ENCODE results near the gene TFF3.

Gene TFF3

DNA sequence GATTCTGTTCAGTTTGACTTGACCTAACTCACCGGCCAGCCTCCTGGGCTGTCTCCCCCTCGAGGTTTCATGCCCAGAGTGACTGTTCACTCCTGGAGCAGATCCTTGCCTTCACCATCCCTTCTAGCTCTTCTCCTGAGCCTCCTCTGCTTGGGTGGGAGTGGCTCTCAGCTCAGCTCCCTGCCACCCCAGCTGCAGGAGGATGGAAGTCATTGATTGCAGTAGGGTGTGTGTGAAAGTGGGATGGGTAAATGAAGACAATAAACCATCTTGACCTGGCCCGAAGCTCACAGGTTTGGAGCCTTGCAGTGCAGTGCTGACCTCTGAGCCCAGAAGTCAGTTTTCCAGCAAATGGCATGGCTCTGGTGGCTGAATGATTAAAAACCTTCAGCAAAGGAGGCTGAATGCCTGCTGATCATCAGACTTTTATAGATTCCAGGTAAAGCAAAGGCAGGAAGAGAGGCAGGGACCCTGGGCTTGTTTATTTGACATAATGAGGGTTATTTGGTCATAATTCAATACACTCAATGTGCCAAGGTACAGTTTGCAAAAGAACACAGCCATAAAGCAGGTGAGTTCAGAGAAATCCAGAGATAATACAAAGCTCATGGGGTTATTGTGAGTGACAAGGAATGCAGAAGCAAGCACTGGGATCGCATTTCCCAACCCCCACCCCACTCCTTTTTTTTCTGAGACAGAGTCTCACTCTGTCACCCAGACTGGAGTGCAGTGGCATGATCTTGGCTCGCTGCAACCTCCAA, 17.5 kb upstream of the TFF3 start:
- H2BK15ac ChIP-seq (ENCODE audit: low read depth, poor library complexity, severe bottlenecking), result no peak overlapping the region
- 58% methylated on average over 5 of the region's 5 CpGs for WGBS
- no peak overlapping the region for H2BK12ac ChIP-seq (ENCODE audit: low read length in 2 of 2)
- H3K27me3 ChIP-seq (ENCODE audit: control insufficient read depth in 1 of 2, insufficient read depth in 1 of 2, low read length in 2 of 2), result peaks cover 6 to 80% of the 10 kb centered on the region in 2 experiments
- no peak overlapping the region for H3K4me3 ChIP-seq (ENCODE audit: insufficient read depth in 1 of 2, low read depth in 1 of 2, low read length in 2 of 2)
- no peak overlapping the region for H3K9ac ChIP-seq (ENCODE audit: low read length)
- no peak overlapping the region for H2BK5ac ChIP-seq (ENCODE audit: low read depth, low read length, poor library complexity, severe bottlenecking)
- no peak overlapping the region for H4K91ac ChIP-seq (ENCODE audit: low read length)
- H3K4me2 ChIP-seq (ENCODE audit: low read length, poor library complexity, severe bottlenecking), result no peak overlapping the region
- no peak overlapping the region for H4K8ac ChIP-seq (ENCODE audit: low read length)
- H3K18ac ChIP-seq (ENCODE audit: low read depth in 1 of 2, low read length in 2 of 2), result no peak overlapping the region
- H3K4ac ChIP-seq (ENCODE audit: low read depth in 1 of 2, low read length in 2 of 2), result no peak overlapping the region
- H3K36me3 ChIP-seq (ENCODE audit: control insufficient read depth in 1 of 2, insufficient read depth in 2 of 2, low read depth in 1 of 2, low read length in 2 of 2), result no peaks in the 10 kb centered on the region
- no peak overlapping the region for H3K23ac ChIP-seq (ENCODE audit: low read length in 2 of 2)
- no peaks in the 10 kb centered on the region for H3K79me1 ChIP-seq (replicated peaks; ENCODE audit: low read length, poor library complexity, severe bottlenecking)
- H3K14ac ChIP-seq (ENCODE audit: low read length in 2 of 2), result no peak overlapping the region
- H3K27ac ChIP-seq (ENCODE audit: low read length, poor library complexity, severe bottlenecking), result no peak overlapping the region
- no peak overlapping the region for H2AK5ac ChIP-seq (ENCODE audit: low read length, severe bottlenecking)
- peaks cover 3% of the 10 kb centered on the region for H3K4me1 ChIP-seq (ENCODE audit: control insufficient read depth, insufficient read depth, low read depth, low read length)
- H2AFZ ChIP-seq (ENCODE audit: low read depth, low read length), result no peak overlapping the region
- no peaks in the 10 kb centered on the region for H3K9me3 ChIP-seq (ENCODE audit: control insufficient read depth, low read length)
- DNase-seq, result no peak
- no peak overlapping the region for H2BK120ac ChIP-seq (ENCODE audit: low read depth, low read length)

DNA sequence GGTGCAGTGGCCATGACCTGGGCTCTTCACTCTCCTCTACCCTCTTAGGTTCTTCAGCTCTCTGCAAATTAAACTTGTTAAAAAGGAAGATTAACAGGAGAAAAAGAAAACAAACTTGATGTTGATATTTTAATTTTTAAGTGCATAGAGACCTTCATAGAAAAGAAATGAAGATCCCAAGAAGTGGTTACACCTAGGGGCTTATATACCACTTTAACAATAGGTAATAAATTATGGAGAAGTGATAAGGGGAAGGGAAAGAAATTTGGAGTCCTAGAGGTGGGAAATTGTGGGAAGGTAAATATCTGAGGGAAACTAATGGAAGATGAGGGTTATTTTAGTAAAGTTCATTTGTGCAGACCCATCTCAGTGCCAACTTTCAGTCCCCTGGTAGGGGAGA, 16.5 kb upstream of the TFF3 start:
- Histone ChIP-seq H3K14ac (ENCODE audit: low read length in 2 of 2) (no peak overlapping the region), H3K27ac (ENCODE audit: low read length, poor library complexity, severe bottlenecking) (no peak overlapping the region), H3K27me3 (ENCODE audit: control insufficient read depth in 1 of 2, insufficient read depth in 1 of 2, low read length in 2 of 2) (peaks cover 6 to 70% of the 10 kb centered on the region in 2 experiments), H3K4me2 (ENCODE audit: low read length, poor library complexity, severe bottlenecking) (no peak overlapping the region), H3K4ac (ENCODE audit: low read depth in 1 of 2, low read length in 2 of 2) (no peak overlapping the region), H3K9me3 (ENCODE audit: control insufficient read depth, low read length) (no peaks in the 10 kb centered on the region), H4K8ac (ENCODE audit: low read length) (no peak overlapping the region), H3K9ac (ENCODE audit: low read length) (no peak overlapping the region), H3K79me1 (replicated peaks; ENCODE audit: low read length, poor library complexity, severe bottlenecking) (no peaks in the 10 kb centered on the region), H3K36me3 (ENCODE audit: control insufficient read depth in 1 of 2, insufficient read depth in 2 of 2, low read depth in 1 of 2, low read length in 2 of 2) (no peaks in the 10 kb centered on the region), H3K4me1 (ENCODE audit: control insufficient read depth, insufficient read depth, low read depth, low read length) (peaks cover 2% of the 10 kb centered on the region), H2BK12ac (ENCODE audit: low read length in 2 of 2) (no peak overlapping the region), H2AFZ (ENCODE audit: low read depth, low read length) (no peak overlapping the region), H4K91ac (ENCODE audit: low read length) (no peak overlapping the region), H2AK5ac (ENCODE audit: low read length, severe bottlenecking) (no peak overlapping the region), H2BK120ac (ENCODE audit: low read depth, low read length) (no peak overlapping the region), H3K18ac (ENCODE audit: low read depth in 1 of 2, low read length in 2 of 2) (no peak overlapping the region), H3K4me3 (ENCODE audit: insufficient read depth in 1 of 2, low read depth in 1 of 2, low read length in 2 of 2) (no peak overlapping the region), H3K23ac (ENCODE audit: low read length in 2 of 2) (no peak overlapping the region), H2BK5ac (ENCODE audit: low read depth, low read length, poor library complexity, severe bottlenecking) (no peak overlapping the region), H2BK15ac (ENCODE audit: low read depth, poor library complexity, severe bottlenecking) (no peak overlapping the region)
- no peak for DNase-seq

- Histone ChIP-seq H3K9me3 (ENCODE audit: control insufficient read depth, low read length) (no peaks in the 10 kb centered on the region), H3K27me3 (ENCODE audit: control insufficient read depth in 1 of 2, insufficient read depth in 1 of 2, low read length in 2 of 2) (peaks cover 6 to 61% of the 10 kb centered on the region in 2 experiments), H3K4me2 (ENCODE audit: low read length, poor library complexity, severe bottlenecking) (no peak overlapping the region), H3K9ac (ENCODE audit: low read length) (no peak overlapping the region), H3K4me3 (ENCODE audit: insufficient read depth in 1 of 2, low read depth in 1 of 2, low read length in 2 of 2) (no peak overlapping the region), H4K91ac (ENCODE audit: low read length) (no peak overlapping the region), H3K36me3 (ENCODE audit: control insufficient read depth in 1 of 2, insufficient read depth in 2 of 2, low read depth in 1 of 2, low read length in 2 of 2) (no peaks in the 10 kb centered on the region), H3K4ac (ENCODE audit: low read depth in 1 of 2, low read length in 2 of 2) (no peak overlapping the region), H2BK120ac (ENCODE audit: low read depth, low read length) (no peak overlapping the region), H3K23ac (ENCODE audit: low read length in 2 of 2) (no peak overlapping the region), H2BK15ac (ENCODE audit: low read depth, poor library complexity, severe bottlenecking) (no peak overlapping the region), H3K14ac (ENCODE audit: low read length in 2 of 2) (no peak overlapping the region), H3K79me1 (replicated peaks; ENCODE audit: low read length, poor library complexity, severe bottlenecking) (no peaks in the 10 kb centered on the region), H4K8ac (ENCODE audit: low read length) (no peak overlapping the region), H3K18ac (ENCODE audit: low read depth in 1 of 2, low read length in 2 of 2) (no peak overlapping the region), H2BK5ac (ENCODE audit: low read depth, low read length, poor library complexity, severe bottlenecking) (no peak overlapping the region), H3K27ac (ENCODE audit: low read length, poor library complexity, severe bottlenecking) (no peak overlapping the region), H2AK5ac (ENCODE audit: low read length, severe bottlenecking) (no peak overlapping the region), H2BK12ac (ENCODE audit: low read length in 2 of 2) (no peak overlapping the region), H3K4me1 (ENCODE audit: control insufficient read depth, insufficient read depth, low read depth, low read length) (no peaks in the 10 kb centered on the region), H2AFZ (ENCODE audit: low read depth, low read length) (no peak overlapping the region)
- DNase-seq, result no peak
- 100% methylated on average over 1 of the region's 4 CpGs for WGBS
Observed at GRCh38 chr21:42330380-42331371, 15.5 kb upstream of the TFF3 start.

- 65% methylated on average over 6 of the region's 6 CpGs for WGBS
- H3K9ac ChIP-seq (ENCODE audit: low read length), result no peak overlapping the region
Observed at GRCh38 chr21:42324896-42325295, 9.7 kb upstream of the TFF3 start.

More at GRCh38 chr21:42324896-42325295, 9.7 kb upstream of the TFF3 start:
- H2BK15ac ChIP-seq (ENCODE audit: low read depth, poor library complexity, severe bottlenecking), result no peak overlapping the region
- H4K91ac ChIP-seq (ENCODE audit: low read length), result no peak overlapping the region
- no peak for DNase-seq
- no peak overlapping the region for H3K4me2 ChIP-seq (ENCODE audit: low read length, poor library complexity, severe bottlenecking)
- peaks cover 9% of the 10 kb centered on the region for H3K4me1 ChIP-seq (ENCODE audit: control insufficient read depth, insufficient read depth, low read depth, low read length)
- H2AK5ac ChIP-seq (ENCODE audit: low read length, severe bottlenecking), result no peak overlapping the region
- H4K8ac ChIP-seq (ENCODE audit: low read length), result no peak overlapping the region
- H3K79me1 ChIP-seq (replicated peaks; ENCODE audit: low read length, poor library complexity, severe bottlenecking), result no peaks in the 10 kb centered on the region
- H3K14ac ChIP-seq (ENCODE audit: low read length in 2 of 2), result no peak overlapping the region
- peaks cover 0 to 51% of the 10 kb centered on the region in 2 experiments for H3K27me3 ChIP-seq (ENCODE audit: control insufficient read depth in 1 of 2, insufficient read depth in 1 of 2, low read length in 2 of 2)
- no peak overlapping the region for H2BK120ac ChIP-seq (ENCODE audit: low read depth, low read length)
- H3K18ac ChIP-seq (ENCODE audit: low read depth in 1 of 2, low read length in 2 of 2), result no peak overlapping the region
- H3K9me3 ChIP-seq (ENCODE audit: control insufficient read depth, low read length), result no peaks in the 10 kb centered on the region
- H2BK5ac ChIP-seq (ENCODE audit: low read depth, low read length, poor library complexity, severe bottlenecking), result no peak overlapping the region
- no peak overlapping the region for H3K4ac ChIP-seq (ENCODE audit: low read depth in 1 of 2, low read length in 2 of 2)
- H3K23ac ChIP-seq (ENCODE audit: low read length in 2 of 2), result no peak overlapping the region
- H2AFZ ChIP-seq (ENCODE audit: low read depth, low read length), result no peak overlapping the region
- H3K36me3 ChIP-seq (ENCODE audit: control insufficient read depth in 1 of 2, insufficient read depth in 2 of 2, low read depth in 1 of 2, low read length in 2 of 2), result no peaks in the 10 kb centered on the region
- H3K27ac ChIP-seq (ENCODE audit: low read length, poor library complexity, severe bottlenecking), result no peak overlapping the region
- H2BK12ac ChIP-seq (ENCODE audit: low read length in 2 of 2), result no peak overlapping the region
- H3K4me3 ChIP-seq (ENCODE audit: insufficient read depth in 1 of 2, low read depth in 1 of 2, low read length in 2 of 2), result no peak overlapping the region

Measured in mesenchymal stem cell (in vitro differentiated cells and primary cell).